Ishikawa (cell line): Measurements from ENCODE around the gene TGFB3.

Source experiments
- CREB1 ChIP-seq: IDR thresholded peaks from 2 replicates; pipeline ENCODE4 v1.6.1; 2012; ENCODE audit warnings: low read depth
- RAD21 ChIP-seq: IDR thresholded peaks from 2 replicates; pipeline ENCODE4 v1.6.1; 2012; ENCODE audit warnings: low read depth
- TF ChIP-seq, protein P1 (sequence below): IDR thresholded peaks from 2 replicates; pipeline ENCODE4 v1.6.1; 2012; ENCODE audit warnings: low read depth, mild to moderate bottlenecking

DNA sequence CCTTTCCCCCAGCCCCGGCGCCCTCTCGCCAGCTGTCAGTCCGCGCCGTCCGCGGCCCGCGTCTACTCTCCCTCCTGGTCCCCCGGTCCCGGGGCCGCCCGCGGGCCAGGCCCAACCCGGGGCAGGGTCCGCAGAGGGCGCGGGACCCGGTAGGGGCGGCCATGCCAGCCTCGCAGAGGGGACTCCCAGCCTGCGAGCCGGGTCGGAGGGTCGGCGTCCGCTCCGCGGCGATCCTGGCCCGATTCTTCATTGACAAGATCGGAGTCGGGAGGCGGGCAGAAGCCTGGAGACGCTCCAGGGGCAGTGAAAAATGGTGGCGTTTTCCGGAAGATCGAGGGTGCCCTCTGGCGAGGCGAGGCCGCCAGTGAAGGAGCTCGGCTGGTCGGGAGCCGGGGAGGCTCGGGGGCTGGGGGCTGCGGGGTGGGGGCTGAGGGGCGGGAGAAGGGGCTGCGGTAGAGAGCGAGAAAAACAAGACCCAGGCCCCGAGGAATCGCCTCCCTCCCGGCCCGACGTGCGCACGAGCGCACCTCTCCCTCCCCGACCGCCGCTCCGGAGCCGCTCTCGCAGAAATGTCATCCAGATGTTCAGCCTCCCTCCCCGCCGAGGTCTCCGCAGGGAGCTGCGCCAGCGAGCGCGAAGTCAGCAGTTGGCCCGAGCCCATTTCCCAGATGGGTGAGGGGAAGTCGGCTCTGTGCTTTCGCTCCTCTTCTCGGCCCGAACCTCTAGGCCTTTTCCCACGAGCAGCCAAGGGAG lies 647 bp upstream of the TGFB3 start:
- no peak for TF ChIP-seq CREB1
- peak; percentile 81 for TF ChIP-seq RAD21
- TF ChIP-seq, protein P1, sequence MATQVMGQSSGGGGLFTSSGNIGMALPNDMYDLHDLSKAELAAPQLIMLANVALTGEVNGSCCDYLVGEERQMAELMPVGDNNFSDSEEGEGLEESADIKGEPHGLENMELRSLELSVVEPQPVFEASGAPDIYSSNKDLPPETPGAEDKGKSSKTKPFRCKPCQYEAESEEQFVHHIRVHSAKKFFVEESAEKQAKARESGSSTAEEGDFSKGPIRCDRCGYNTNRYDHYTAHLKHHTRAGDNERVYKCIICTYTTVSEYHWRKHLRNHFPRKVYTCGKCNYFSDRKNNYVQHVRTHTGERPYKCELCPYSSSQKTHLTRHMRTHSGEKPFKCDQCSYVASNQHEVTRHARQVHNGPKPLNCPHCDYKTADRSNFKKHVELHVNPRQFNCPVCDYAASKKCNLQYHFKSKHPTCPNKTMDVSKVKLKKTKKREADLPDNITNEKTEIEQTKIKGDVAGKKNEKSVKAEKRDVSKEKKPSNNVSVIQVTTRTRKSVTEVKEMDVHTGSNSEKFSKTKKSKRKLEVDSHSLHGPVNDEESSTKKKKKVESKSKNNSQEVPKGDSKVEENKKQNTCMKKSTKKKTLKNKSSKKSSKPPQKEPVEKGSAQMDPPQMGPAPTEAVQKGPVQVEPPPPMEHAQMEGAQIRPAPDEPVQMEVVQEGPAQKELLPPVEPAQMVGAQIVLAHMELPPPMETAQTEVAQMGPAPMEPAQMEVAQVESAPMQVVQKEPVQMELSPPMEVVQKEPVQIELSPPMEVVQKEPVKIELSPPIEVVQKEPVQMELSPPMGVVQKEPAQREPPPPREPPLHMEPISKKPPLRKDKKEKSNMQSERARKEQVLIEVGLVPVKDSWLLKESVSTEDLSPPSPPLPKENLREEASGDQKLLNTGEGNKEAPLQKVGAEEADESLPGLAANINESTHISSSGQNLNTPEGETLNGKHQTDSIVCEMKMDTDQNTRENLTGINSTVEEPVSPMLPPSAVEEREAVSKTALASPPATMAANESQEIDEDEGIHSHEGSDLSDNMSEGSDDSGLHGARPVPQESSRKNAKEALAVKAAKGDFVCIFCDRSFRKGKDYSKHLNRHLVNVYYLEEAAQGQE = no peak
